Activated CD4-positive, alpha-beta T cell treated with anti-CD3 and anti-CD28 coated beads, Interleukin-2, amount 50 U/mL, for 48 hours (primary cell): Measurements from ENCODE around the gene CRB2.

Experiments used
- DNase-seq, 2 experiments: peaks; one replicate each; pipeline ENCODE4 v3.0.0-alpha.2; 2020

Gene CRB2

DNA sequence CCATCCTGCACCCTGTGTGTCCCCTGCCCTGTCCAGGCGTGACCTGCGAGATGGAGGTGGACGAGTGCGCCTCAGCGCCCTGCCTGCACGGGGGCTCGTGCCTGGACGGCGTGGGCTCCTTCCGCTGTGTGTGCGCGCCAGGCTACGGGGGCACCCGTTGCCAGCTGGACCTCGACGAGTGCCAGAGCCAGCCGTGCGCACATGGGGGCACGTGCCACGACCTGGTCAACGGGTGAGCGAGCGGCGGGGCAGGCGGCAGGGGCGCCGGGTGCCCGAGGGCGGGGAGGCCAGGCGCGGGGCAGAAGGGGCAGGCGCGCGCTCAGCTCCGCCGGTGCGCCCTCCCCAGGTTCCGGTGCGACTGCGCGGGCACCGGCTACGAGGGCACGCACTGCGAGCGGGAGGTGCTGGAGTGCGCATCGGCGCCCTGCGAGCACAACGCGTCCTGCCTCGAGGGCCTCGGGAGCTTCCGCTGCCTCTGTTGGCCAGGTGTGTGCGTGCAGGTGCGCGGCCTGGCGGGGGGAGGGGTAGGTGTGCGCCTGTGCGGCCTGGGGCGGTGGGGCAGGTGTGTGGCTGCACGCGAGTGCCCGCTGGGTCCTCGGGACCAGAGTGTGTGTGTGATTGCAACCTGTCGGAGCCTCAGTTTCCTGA lies 10.0 kb downstream of the CRB2 start:
- no peak for DNase-seq

DNA sequence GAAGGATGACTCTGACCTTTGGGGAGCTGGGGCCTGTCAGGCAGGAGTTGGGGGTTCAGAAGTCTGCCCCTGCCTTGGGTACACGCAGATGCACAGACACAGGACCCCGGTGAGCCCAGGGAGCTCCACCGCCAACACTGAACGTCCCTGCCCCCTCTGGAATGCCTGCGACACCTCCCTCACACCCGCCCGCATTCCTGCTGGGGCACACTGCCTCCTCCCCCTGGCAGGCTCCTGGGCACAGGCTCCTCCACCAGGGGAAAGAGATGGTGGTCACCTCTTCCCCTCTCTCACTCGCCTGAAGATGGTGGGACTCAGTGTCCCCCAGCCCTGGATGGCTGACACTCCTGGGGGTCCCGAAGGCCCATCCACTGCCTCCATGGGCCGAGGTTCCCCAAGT lies 12.0 kb downstream of the CRB2 start:
- no peak for DNase-seq

DNA sequence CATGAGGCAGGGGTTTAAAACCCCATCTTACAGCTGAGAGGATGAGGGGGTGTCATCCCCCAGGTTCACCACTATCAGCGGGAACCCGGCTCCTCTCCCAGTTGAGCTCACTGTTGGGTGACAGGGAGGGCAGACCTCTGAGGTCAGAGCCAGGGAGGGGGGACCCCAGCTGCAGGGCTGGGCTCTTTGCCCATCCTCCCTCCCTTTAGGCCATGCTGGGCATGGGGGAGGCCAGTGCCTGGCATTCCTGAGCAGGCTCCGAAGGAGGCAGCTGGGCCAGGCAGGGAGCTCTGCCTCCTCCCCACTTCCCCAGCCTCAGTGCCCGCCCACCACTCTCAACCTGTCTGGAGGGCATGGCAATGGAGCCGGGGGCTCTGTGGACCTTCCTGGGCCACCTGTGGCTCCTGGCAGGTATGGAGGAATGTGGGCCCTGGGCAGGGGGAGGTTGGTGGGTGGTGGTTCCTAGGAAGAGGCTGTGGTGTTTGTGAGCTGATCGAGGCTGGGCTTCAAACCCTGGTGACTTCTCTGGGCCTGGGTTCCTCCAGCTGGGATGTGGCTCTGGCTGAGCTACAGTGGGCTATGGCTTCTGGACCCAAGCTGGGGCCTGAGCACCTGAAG lies 12.6 kb downstream of the CRB2 start:
- DNase-seq: no peak

DNA sequence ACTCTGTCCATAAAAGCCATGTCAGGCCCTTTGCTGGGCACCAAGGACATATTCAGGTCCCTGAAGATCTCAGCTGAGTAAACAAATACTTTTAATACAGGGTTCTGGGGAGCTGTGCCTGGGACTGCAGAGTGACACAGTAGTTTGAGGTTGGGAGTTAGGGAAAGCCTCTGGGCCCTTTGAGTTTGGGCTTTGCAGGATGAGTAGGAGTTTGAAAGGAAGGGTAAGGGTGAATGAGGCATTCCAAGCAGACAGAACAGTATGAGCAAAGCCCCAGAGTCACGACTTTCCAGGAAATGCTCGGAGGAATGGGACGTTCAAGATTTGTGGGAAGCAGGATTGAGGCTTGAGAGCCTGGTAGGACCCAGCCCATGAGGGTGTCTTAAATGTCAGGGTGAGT lies 13.3 kb downstream of the CRB2 start:
- no peak for DNase-seq

DNA sequence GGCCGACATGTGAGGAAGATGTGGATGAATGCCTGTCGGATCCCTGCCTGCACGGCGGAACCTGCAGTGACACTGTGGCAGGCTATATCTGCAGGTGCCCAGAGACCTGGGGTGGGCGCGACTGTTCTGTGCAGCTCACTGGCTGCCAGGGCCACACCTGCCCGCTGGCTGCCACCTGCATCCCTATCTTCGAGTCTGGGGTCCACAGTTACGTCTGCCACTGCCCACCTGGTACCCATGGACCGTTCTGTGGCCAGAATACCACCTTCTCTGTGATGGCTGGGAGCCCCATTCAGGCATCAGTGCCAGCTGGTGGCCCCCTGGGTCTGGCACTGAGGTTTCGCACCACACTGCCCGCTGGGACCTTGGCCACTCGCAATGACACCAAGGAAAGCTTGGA lies 14.1 kb downstream of the CRB2 start:
- no peak for DNase-seq

DNA sequence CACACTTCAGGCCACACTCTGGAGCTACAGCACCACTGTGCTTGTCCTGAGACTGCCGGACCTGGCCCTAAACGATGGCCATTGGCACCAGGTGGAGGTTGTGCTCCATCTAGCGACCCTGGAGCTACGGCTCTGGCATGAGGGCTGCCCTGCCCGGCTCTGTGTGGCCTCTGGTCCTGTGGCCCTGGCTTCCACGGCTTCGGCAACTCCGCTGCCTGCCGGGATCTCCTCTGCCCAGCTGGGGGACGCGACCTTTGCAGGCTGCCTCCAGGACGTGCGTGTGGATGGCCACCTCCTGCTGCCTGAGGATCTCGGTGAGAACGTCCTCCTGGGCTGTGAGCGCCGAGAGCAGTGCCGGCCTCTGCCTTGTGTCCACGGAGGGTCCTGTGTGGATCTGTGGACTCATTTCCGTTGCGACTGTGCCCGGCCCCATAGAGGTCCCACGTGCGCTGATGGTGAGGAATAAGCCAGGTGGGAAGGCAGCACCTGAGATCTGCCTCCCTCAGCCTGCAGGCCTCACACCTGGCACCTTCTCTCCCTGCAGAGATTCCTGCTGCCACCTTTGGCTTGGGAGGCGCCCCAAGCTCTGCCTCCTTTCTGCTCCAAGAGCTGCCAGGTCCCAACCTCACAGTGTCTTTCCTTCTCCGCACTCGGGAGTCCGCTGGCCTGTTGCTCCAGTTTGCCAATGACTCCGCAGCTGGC lies 14.7 kb downstream of the CRB2 start:
- no peak for DNase-seq

DNA sequence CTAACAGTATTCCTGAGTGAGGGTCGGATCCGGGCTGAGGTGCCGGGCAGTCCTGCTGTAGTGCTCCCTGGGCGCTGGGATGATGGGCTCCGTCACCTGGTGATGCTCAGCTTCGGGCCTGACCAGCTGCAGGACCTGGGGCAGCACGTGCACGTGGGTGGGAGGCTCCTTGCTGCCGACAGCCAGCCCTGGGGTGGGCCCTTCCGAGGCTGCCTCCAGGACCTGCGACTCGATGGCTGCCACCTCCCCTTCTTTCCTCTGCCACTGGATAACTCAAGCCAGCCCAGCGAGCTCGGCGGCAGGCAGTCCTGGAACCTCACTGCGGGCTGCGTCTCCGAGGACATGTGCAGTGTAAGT lies 15.2 kb downstream of the CRB2 start:
- DNase-seq: no peak

DNA sequence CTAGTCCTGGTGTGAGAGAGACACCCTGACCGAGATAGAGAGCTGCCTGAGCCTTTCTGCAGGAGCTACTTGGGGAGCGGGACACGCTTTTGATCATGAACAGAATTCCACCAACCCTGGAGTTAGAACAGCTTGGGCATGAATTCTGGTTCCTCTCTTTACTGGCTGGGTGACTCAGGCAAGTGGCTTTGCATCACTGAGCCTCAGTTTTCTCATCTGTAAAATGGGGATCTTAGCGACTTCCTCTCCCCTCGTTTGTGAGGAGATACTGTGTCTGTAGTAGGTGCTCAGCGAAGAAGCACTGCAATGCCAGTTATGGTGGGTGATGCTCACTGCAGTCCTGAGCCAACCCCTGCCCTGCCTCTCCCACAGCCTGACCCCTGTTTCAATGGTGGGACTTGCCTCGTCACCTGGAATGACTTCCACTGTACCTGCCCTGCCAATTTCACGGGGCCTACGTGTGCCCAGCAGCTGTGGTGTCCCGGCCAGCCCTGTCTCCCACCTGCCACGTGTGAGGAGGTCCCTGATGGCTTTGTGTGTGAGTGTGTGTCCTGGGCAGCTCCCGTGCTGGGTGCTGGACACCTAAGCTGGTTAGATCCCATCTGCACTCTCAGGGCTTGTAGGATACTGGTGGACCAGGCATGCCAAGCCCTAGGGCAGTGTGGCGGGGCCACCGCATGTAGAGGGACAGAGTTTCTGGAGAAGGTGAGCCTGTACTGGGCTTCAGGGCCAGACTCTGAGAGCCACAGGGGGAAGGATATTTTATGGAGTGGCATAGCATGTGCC lies 16.0 kb downstream of the CRB2 start:
- no peak for DNase-seq

DNA sequence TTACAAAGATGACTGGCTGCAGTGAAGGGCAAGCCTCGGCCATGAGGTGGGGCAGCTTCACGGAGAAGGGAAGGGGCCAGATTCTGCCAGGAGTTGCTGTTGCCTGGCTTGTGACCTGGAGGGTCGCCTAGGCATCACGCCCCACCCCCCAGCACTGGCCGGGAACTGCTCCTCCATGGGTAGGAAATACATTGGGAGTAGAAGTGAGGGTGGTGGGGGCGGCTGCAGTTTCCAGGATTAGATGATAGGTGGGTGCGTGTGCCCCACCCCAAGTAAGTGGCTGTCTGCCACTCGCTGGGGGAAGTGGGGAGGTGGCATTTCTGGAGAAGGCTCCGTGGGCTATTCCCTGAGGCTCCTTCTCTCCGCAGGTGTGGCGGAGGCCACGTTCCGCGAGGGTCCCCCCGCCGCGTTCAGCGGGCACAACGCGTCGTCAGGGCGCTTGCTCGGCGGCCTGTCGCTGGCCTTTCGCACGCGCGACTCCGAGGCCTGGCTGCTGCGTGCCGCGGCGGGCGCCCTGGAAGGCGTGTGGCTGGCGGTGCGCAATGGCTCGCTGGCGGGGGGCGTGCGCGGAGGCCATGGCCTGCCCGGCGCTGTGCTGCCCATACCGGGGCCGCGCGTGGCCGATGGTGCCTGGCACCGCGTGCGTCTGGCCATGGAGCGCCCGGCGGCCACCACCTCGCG lies 16.9 kb downstream of the CRB2 start:
- DNase-seq: no peak

DNA sequence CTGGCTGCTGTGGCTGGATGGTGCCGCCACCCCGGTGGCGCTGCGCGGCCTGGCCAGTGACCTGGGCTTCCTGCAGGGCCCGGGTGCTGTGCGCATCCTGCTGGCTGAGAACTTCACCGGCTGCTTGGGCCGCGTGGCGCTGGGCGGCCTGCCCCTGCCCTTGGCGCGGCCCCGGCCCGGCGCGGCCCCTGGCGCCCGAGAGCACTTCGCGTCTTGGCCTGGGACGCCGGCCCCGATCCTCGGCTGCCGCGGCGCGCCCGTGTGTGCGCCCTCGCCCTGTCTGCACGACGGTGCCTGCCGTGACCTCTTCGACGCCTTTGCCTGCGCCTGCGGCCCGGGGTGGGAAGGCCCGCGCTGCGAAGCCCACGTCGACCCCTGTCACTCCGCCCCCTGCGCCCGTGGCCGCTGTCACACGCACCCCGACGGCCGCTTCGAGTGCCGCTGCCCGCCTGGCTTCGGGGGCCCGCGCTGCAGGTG lies 17.5 kb downstream of the CRB2 start:
- DNase-seq: no peak

DNA sequence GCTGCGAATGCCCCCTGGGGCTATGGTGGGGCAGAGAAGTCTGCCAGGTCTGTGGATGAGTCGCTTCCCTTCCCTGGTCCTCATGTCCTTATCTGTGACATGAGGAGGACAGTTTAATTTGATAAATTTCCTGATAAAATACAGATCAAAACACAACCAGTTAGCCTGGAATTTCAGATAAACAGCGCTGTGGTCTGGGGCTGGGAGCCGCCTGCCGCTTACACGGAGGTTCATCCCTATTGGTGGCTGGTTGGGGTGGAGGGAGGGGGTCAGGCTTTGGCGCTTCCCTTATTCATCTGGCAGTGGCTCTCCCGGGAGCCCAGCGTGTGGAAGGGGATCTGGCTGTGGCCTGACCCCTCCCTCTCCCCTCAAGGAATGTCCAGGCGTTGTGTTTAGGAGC lies 17.9 kb downstream of the CRB2 start:
- DNase-seq: no peak

DNA sequence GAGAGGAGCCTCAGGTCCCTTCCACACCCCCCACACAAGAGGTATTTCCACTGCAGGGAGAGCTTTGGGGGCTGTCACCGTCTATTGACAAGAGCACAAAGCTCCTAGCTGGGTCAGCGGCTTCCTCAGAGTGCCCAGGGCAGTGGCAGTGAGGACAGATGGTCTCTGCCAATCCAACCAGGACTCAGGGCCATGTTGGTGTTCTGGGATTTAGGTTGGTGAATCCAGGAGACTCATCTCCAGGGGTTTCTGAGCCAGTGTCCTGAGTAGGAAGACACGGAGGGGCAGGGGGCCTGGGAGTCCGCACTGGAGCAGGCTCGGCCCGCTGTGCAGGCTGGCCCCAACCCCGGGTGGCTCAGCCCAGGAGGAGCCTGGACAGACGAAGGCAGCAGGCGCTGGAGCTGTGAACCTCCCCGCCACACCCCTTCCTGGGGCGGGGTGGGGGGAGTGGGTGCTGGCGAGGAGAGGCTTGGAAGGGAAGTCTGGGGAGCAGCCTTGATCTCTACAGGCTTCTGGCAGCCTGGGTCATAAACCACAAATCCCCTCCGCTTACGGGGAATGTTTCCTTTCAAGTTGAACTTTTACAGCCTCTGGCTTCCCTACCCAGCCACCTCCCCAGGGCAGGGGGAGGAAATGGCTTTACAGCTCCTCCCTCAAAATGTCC lies 19.6 kb downstream of the CRB2 start:
- DNase-seq: no peak

DNA sequence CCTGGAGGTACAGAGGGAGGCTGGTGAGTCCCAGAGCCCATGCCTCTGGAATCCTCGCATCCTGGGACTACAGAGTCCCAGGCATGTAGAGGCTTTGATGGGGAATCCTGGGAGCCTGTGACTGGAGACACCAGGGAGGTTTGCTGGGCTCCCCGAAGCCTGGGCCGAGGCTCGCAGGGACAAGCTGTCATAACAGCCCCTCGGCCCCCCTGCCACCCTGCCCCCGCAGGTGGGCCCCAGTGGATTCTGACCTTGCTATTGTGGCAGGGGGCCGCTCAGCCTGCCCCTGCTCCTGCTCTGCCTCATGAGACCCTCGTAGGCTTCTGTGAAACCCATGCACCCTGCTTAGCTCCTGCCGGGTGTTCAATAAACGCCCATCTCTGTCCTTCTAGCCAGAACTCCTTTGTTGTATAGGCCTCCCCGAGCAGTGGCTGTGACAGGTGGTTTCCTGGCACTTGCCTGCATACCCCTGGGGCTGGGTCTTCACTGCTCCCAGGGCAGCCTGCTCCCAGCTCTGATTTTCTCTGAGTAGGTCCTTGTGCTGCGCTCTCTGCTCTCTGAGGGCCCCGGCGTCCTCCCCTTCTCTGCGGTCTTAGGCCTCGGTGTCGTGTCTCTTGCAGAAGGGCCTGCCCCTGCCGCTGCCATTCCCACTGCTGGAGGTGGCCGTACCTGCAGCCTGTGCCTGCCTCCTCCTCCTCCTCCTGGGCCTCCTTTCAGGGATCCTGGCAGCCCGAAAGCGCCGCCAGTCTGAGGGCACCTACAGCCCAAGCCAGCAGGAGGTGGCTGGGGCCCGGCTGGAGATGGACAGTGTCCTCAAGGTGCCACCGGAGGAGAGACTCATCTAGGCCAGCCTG lies 20.4 kb downstream of the CRB2 start:
- no peak for DNase-seq

DNA sequence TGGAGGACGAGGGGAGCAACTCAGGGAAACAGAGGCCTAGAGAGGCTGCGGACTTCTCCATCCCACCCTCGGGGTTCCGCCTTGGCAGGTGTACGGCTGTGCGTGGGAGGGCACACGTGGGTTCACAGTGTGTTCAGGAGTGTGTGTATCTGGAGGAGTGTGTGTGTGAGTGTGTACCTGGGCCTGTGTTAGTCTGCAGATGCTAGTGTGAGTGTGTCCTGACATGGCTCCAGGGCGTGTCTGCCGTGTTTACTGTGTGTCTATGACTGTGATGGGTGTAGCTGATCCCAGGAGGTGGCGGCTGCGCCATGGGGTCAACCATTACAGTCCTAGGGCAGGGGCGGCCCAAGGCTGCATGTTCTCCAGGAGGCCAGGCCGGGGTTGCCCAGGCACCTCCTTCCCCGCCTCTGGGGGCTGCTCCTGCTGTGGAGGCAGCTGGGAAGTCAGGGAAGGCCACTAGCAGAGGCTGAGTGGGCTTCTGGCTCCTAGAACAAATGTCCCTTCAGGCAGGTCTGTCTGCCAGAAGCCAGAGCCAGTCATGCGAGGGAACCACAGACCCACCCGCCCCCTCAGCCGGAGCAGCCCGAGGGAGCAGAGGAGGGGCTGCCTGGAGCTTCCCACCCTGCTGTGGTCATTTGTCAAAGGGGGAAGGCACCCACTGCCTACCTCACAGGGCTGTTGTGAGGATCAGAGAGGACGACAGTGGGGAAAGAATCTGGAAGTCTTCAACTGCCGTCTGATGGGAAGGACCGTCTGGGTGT lies 21.4 kb downstream of the CRB2 start:
- no peak for DNase-seq

DNA sequence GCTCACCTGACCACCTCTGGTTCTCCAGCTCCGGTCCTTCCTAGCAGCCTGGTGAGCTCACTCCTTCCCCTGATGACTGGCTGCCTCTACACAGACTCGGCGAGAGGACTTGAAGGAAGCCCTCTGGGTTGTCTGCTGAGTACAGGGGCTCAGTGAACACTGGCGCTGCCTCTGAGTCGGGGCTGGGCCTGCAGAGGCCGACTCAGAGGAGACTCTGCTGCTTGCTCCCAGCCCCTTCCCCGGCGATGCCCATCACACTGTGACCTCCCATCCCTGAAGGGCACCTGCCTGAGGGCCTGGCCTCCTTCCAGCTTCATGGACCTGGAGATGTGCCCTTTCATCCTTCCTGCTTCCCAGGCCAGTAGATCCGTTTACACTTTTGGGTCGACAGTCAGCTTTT lies 22.0 kb downstream of the CRB2 start:
- DNase-seq: no peak

DNA sequence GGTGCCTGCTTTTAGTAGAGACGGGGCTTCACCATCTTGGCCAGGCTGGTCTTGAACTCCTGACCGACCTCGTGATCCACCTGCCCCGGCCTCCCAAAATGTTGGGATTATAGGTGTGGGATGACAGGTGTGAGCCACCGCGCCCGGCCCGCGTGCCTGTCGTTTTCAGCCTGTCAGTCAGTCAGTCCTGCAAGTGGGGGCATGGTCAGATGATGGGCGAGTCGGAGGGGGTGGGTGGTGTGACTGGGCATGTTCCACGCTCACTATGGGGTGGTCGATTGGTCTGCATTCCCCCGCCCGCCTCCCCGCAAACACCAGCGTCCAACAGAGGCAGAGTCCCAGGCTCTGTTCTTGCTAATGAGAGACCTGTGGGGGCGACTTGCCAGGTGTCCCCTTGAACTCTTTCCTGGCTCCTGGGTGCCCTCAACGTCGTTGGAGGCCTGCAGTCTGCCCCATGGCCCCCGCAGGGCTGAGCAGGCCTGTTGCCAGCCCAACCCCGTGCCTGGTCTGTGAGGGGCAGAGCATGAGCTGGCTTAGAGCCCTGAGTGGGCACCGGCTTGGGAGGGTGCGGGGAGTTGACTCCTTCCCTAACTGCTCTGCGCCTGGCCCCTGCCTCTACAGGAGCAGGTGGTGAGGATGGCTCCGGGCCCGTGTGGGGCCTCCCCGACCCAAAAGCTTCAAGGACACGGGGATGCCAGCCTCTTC lies 23.1 kb downstream of the CRB2 start:
- no peak for DNase-seq

DNA sequence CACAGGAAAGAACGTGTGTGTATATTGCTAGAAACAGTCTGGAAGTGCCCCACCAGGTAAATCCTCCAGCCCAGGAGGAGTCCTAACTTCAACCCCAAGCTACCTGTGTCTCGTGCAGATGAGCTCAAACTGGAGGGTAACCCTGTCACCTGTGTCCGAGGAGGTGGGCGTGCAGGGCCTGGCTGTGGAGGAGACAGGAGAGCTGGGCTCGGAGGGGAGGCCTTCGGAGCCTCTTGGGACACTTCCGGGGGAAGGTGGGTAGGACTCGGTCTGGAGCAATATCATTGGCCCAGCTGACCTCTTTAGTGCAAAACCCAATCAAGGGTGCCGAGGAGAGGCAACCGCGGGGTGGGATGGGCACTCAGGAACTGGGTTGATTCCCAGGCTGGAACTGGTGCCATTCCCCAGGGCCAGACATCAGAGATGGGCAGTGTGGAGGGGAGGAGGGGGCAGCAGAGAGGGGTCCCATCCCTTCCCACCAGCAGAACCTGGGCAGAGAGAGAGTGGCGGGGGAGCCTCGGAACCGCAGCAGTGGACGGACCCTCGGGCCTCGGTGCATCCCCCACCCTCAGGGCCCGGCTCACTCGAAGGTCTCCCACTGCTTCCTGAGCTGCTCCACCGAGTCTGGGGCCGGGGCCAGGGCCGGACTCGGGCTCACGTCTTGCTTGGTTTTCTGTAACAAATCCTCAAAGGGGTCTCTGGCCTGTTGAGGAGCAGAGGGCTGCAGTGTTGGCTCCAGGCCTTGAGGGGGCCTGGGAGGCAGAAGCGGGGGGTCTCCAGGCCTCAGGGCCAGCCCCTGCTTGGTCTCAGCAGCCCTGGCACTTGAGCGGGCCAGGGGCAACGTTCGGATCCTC lies 25.1 kb downstream of the CRB2 start:
- DNase-seq: no peak

DNA sequence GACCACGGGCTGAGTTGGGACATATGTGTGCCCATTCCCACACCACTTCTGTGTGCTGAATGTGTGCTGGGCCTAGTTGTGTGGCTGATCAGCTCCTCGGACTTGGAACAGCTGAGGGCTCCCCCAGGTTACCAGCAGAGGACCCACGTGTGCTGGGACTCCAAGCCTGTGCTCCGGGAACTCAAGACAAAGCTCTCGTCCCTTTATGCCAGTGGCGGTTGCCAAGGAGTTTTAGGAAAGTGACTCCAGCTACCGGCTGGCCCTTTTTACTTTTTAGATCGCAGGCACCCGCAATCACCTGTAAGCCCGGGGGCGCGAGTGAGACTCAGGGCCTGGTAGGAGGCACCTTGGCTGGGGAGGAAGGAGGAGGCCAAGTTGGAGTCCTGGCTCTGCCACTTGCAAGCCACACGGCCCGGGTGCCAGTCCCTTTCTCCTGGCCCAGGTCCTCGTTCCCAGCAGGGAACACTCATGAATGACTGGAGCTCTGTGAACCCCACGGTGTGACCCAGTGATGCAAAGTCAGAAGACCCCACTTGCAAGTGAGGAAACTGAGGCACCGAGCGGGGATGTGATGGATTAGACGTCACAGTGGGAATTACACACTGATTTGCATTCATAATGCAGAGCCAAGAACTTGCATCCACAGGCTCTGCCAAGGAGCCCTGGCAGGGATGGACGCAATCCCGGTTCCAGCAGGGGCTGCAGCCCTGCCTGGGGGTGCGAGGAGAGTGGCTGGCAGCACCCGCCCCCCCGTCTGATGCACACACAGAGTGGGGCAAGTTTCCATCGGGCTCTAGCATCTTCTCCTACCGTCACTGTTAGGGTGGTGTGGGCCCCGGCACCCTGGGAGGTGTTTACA lies 26.9 kb downstream of the CRB2 start:
- DNase-seq: no peak
